ENCODE data around the gene FOXJ1.
"Not testable (repeated sequence)": the region's sequence is repeated elsewhere in the genome, so short reads cannot be mapped to it uniquely, and the experiment has no call there.

Gene FOXJ1

GRCh38 chr17:76141212-76142038 is at the start of gene FOXJ1:
Gene FOXJ1 (minus strand): TSS chr17:76141245. CDS start chr17:76140395, 850 bp downstream.
- DNase-seq: peak; percentile 88

GRCh38 chr17:76189741-76190140 is 48.7 kb upstream of the FOXJ1 start:
- DNase-seq: no peak

DNA sequence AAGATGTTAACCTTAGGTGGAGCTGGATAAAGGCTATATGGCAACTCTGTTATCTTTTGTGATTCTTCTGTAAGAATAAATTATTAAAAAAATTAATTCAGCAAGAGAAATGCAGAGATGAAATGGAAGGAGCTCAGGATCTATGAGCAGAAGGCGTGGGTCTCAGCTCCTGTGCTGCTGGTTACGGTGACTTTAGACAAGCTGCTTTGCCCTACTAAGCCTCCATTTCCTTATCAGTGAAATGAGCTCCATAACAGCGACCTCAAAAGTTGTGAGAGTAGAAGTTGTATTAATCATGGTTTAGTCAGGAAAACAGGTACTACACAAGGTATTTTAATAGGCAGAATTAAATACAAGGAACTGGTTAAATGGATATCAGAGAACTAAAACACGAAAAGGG is 48.2 kb upstream of the FOXJ1 start:
- no peak for DNase-seq

DNA sequence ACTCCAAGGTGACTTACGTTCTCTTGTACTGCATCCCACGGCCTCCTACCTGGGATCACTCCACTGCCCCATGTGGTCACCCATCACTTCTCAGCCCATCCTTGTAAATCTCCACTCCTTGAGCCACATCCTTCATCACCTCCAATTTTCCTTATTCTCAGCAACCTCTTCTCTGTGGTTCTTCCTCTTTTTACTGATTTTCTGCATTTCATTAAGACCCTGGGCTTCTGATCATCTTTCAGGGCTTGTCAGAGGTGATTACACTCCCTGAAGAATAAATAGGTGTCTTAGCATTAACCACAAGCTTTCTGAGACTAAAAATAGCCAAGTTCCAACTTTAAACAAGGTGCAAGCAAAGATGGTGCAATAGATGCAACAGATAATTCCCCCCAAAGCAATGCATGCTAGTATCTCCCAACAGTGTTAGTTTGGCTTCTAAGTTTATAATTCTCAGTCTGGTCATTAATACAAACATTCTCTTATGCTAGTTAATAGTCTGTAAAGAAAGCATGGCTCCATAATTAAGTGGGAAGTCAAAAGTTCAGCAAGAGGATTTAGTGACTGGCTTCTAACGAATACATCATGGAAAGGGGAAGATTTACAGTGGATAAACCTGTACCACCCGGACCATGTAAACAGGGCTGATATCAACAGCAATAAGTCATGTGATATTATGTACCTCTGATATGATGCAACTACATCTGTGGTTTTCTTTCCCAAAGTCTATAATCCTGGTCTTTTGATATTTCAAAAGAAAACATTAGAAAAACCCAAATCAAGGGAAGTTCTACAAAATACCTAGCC is 47.4 kb upstream of the FOXJ1 start:
- no peak for DNase-seq

DNA sequence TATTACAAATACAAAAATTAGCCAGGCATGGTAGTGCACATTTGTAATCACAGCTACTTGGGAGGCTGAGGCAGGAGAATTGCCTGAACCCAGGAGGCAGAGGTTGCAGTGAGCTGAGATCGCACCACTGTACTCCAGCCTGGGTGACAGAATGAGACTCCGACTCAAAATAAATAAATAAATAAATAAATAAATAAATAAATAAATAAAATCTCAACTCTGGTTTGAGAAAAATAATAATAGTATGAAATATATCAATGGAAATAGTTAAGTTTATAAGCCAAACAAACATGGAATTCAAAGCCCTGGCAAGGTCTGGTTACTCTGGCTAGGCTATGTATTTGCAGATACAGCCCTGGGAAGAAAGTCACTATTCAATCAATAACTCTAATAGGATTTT is 45.7 kb upstream of the FOXJ1 start:
- not testable (repeated sequence) for DNase-seq

GRCh38 chr17:76184290-76184689 is 43.2 kb upstream of the FOXJ1 start:
- no peak for DNase-seq

- peak; percentile 62 for DNase-seq
Observed at GRCh38 chr17:76182016-76182764, 41.1 kb upstream of the FOXJ1 start.

- DNase-seq: no peak
Observed at GRCh38 chr17:76179496-76180467, 38.7 kb upstream of the FOXJ1 start.

DNA sequence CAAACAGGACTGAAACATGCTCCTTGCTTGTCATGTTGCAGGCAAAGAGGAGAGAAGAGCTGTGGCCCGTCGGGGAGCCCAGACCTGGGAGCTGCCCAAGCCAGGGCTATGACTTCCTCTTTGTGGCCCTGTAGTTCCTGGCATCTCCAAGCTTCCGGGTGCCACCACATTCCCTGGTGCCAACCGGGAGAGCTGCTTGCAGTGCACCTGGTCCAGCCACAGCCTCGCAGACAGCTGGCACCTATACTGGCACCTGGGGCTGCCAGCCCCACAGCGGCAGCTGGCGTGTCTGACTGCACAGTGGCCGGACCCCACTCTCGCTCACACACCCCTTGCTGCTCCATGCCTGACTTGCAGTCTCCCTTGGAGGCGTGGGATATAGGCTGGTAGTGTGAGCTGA is 37.1 kb upstream of the FOXJ1 start:
- no peak for DNase-seq

DNA sequence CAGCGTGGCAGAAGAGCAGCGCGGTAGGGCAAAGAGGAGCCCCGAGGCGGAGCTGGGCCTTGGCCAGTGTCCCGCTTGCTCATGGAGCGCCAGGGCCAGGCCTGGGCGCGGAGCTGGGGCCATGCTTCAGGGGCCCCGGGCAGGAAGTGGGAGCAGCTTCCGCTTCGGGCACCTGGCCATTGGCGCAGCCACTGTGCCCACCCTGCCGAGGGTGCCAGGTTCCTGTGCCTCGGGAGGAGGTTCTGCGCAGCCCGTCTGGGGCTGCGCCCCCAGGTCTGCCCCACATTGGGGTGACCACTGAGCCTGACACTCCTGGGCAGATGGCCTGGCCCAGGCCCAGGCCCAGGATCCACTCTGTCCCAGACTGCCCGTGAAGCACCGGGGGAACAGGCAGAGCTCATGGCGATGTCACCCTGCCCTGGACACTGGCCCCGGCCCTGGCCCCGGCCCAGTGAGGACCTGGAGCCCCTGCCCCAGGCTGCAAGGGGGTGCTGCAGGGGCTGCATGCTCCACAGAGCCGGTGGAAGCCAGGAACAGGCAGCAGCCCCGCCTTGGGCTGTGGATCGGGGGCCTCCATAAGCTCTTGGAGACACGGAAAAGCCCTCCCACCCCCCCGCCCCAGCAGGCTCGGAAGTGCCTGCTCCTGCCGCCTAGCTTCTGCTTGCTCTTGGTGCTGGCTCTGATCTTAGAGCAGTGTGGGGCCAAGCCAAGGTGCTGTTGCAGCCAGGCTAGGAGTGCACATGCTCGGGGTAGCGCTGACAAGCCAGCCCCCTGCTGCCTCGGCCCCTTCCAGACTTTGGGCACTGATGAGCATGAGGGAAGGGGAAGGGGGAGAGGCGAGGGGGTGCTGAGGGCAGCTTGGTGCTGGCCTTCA is 35.9 kb upstream of the FOXJ1 start:
- no peak for DNase-seq

DNA sequence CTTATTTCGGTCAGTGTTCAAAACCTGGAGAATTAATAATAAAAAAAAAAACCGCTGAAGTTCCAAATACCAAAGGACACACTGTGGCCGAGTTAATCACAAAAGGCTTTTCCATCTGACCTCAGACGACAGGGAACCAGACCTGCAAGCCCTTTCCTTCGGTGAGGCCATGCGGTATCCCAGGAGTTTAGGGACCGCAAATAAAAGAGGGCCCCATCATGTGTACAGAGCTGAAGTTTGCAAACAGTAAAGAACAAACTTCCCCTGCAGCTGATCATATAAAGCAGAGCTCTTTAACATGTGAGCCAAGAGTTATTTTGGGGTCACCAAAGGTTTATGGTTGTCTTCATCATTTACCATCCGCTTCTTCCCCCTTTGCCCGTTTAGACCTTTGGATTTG is 33.0 kb upstream of the FOXJ1 start:
- DNase-seq: no peak

DNA sequence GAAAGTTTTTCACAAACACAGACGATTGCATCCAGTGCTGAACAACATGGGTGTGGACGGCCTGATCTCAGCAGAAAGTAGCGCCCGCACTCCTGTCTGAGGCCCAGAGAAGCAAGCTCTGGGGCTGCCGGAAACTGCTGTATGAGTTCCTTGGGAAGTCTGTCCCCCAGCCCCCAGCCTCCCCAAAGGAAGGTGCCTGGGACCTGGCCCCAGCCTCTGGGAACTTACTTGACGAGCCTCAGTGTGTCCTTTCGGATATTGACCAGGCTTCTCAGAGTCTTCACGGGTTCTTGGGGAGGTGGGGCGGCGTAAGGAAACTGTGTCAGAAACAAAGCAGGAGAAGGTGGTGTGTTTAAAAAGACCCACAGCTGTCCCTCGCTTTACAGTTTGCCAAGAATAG is 32.4 kb upstream of the FOXJ1 start:
- DNase-seq: no peak

GRCh38 chr17:76171706-76172105 is 30.7 kb upstream of the FOXJ1 start:
- DNase-seq: no peak

DNA sequence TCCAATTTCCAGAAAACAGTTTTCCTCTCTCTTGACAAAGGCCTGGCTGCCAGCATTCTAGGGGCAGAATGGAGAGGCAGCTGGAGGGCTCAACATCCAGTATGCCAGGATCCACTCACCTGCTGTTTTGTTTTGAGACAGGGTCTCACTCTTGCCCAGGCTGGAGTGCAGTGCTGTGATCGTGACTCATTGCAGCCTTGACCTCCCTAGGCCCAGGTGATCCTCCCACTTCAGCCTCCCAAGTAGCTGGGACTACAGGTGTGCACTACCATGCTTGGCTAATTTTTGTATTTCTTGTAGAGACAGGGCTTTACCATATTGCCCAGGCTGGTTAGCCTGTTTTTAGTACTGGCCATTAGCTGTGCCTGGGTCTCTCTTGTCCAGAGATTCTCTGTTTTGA is 29.1 kb upstream of the FOXJ1 start:
- no peak for DNase-seq

- no peak for DNase-seq
Observed at GRCh38 chr17:76166906-76167305, 25.9 kb upstream of the FOXJ1 start.

DNA sequence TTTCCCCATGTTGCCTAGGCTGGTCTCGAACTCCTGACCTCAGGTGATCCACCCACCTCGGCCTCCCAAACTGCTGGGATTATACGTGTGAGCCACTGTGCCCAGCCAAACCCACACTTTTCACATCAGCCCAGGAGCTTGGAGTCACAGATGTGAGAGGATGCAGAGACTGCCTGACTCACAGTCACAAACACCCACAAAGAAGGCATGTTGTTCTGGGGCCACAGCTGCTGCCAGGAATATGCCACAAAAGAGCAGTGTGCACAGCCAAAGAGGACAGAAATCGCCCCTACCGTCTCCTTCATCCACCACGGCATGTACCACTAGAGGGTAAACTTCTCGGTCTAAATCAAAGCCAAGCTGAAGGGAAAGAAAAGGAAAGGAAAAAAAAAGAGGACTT is 25.1 kb upstream of the FOXJ1 start:
- no peak for DNase-seq

- no peak for DNase-seq
Observed at GRCh38 chr17:76164331-76164730, 23.3 kb upstream of the FOXJ1 start.

DNA sequence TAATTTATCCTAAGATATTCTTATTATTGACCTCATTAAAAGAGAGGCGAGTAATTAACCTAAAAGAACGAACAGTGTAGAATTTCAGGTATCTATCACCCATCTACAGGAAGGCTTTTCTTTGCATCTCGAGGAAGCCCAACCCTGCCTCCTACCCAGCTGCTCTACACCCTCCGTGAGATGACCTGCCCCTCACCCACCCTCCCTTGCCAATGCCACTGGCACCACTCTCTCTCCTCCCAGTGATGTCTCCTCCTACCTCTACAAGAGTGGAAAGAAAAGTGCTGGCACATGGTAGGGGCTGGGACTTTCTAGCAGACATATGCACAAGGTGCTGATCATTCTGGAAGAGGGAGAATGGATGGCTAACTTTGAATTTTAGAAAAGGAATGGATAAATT is 22.9 kb upstream of the FOXJ1 start:
- DNase-seq: no peak

GRCh38 chr17:76161619-76162266 is 20.7 kb upstream of the FOXJ1 start:
- no peak for DNase-seq

DNA sequence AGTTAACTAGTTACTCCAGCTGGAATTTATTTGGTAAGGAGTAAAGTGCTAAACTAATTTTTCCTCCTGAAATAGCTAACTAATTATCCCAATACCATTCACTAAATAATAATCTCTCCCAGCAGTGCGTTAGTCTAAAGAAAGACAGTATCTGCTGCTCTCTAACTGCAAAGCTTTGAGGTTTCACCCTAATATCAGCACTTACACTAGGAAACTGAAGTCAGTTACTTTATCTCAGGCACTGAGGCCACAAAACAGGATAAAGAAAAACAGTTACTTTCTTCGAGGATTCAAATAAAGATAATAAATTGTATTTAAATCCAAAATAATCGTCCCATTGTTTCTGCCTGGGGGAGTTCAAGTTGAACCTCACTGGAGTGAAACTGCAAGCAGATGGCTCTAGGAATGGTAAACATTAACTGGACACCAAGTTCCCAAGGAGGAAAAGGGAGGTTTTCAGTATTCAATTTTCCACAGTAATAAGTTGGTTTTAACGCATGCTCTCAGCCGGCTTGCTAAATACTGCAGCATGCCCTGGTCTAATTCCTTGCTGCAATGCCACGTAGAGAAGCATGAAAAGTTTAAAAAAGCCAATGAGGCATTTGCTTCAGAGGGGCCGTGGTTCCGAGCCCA is 20.0 kb upstream of the FOXJ1 start:
- DNase-seq: no peak

Measured in NCI-H2107 (cell line).